Glomerular endothelial cell (primary cell): ENCODE results near the gene RNF213. TPM values are rescaled to one million over a fixed set of nuclear protein-coding genes. Genes with fewer than 3 reads are reported as not detected.

Experiments
- DNase-seq: peaks from one replicate; pipeline ENCODE4 v3.0.0-alpha.2; 2011; ENCODE audit warnings: low read depth, low spot score; ENCODE audit errors: extremely low read depth
- total RNA-seq: library from RNA; depleted of rRNA; stranded (reverse); fragments of >200 nt; gene quantifications from 2 replicates; pipeline ENCODE4 v1.2.3, GENCODE V29; 2015

The RNF213 gene
- 124 and 209 TPM in 2 replicates for total RNA-seq

- no peak for DNase-seq
Observed at GRCh38 chr17:80260791-80261158, at the start of gene RNF213. Gene RNF213 (plus strand): TSS chr17:80260852. CDS start chr17:80263682, 2,830 bp downstream.

GRCh38 chr17:80212109-80212508 lies 48.5 kb upstream of the RNF213 start:
- no peak for DNase-seq

- no peak for DNase-seq
Observed at GRCh38 chr17:80212511-80212910, 48.1 kb upstream of the RNF213 start.

GRCh38 chr17:80212962-80213642 lies 47.5 kb upstream of the RNF213 start:
- DNase-seq, result no peak

GRCh38 chr17:80213643-80213975 lies 47.0 kb upstream of the RNF213 start:
- no peak for DNase-seq

- no peak for DNase-seq
Observed at GRCh38 chr17:80214012-80214877, 46.4 kb upstream of the RNF213 start.

- DNase-seq, result no peak
Observed at GRCh38 chr17:80214878-80215210, 45.8 kb upstream of the RNF213 start.

GRCh38 chr17:80216473-80217456 lies 43.9 kb upstream of the RNF213 start:
- no peak for DNase-seq

GRCh38 chr17:80217703-80218362 lies 42.8 kb upstream of the RNF213 start:
- no peak for DNase-seq

- no peak for DNase-seq
Observed at GRCh38 chr17:80218391-80218790, 42.3 kb upstream of the RNF213 start.

GRCh38 chr17:80219013-80219762 lies 41.5 kb upstream of the RNF213 start:
- no peak for DNase-seq

- no peak for DNase-seq
Observed at GRCh38 chr17:80219763-80220053, 40.9 kb upstream of the RNF213 start.

GRCh38 chr17:80220054-80220735 lies 40.5 kb upstream of the RNF213 start, which contains the start of the genes SGSH and SLC26A11:
Gene SGSH (minus strand): TSS chr17:80220333. CDS start chr17:80220313, 20 bp downstream.
Gene SLC26A11 (plus strand): TSS chr17:80220427. CDS start chr17:80221561, 1,134 bp downstream.
- DNase-seq, result no peak

- DNase-seq, result no peak
Observed at GRCh38 chr17:80220736-80221215, 39.9 kb upstream of the RNF213 start.

- DNase-seq, result no peak
Observed at GRCh38 chr17:80221351-80222105, 39.1 kb upstream of the RNF213 start.

GRCh38 chr17:80222376-80223141 lies 38.1 kb upstream of the RNF213 start:
- no peak for DNase-seq

- no peak for DNase-seq
Observed at GRCh38 chr17:80223142-80223815, 37.4 kb upstream of the RNF213 start.
